Stimulated activated CD8-positive, alpha-beta memory T cell treated with anti-CD3 and anti-CD28 coated beads, Interleukin-15, amount 100 ng/mL, for 24 hours (primary cell): Measurements from ENCODE around the gene TAOK3.

Source experiments
- DNase-seq: peaks from one replicate; pipeline ENCODE4 v3.0.0-alpha.2; 2020; ENCODE audit warnings: low read depth

Gene TAOK3

GRCh38 chr12:118193477-118193876 is 179.2 kb downstream of the TAOK3 start:
- DNase-seq, result no peak

GRCh38 chr12:118190266-118190665 is 182.4 kb downstream of the TAOK3 start:
- DNase-seq, result no peak

- no peak for DNase-seq
Measured at GRCh38 chr12:118189741-118190191, 182.9 kb downstream of the TAOK3 start.

GRCh38 chr12:118188690-118189371 is 183.9 kb downstream of the TAOK3 start:
- DNase-seq, result no peak

GRCh38 chr12:118187751-118188435 is 184.8 kb downstream of the TAOK3 start:
- no peak for DNase-seq

GRCh38 chr12:118185602-118186397 is 186.9 kb downstream of the TAOK3 start:
- no peak for DNase-seq

GRCh38 chr12:118183711-118184110 is 189.0 kb downstream of the TAOK3 start:
- no peak for DNase-seq

- no peak for DNase-seq
Measured at GRCh38 chr12:118183155-118183554, 189.6 kb downstream of the TAOK3 start.

- DNase-seq, result no peak
Measured at GRCh38 chr12:118175823-118176447, 196.8 kb downstream of the TAOK3 start.

- DNase-seq, result no peak
Measured at GRCh38 chr12:118166946-118167345, 205.8 kb downstream of the TAOK3 start.

- DNase-seq, result no peak
Measured at GRCh38 chr12:118164798-118165486, 207.8 kb downstream of the TAOK3 start.

GRCh38 chr12:118160536-118160935 is 212.2 kb downstream of the TAOK3 start:
- no peak for DNase-seq

GRCh38 chr12:118151755-118152154 is 221.0 kb downstream of the TAOK3 start:
- DNase-seq, result no peak

GRCh38 chr12:118150625-118151024 is 222.1 kb downstream of the TAOK3 start:
- DNase-seq, result no peak

GRCh38 chr12:118148287-118148686 is 224.4 kb downstream of the TAOK3 start:
- DNase-seq, result no peak

GRCh38 chr12:118145798-118146156 is 226.9 kb downstream of the TAOK3 start:
- DNase-seq, result no peak

GRCh38 chr12:118145113-118145797 is 227.5 kb downstream of the TAOK3 start:
- DNase-seq, result no peak

- DNase-seq, result no peak
Measured at GRCh38 chr12:118144499-118144898, 228.2 kb downstream of the TAOK3 start.

GRCh38 chr12:118140825-118141224 is 231.9 kb downstream of the TAOK3 start:
- no peak for DNase-seq

- DNase-seq, result no peak
Measured at GRCh38 chr12:118137148-118137678, 235.5 kb downstream of the TAOK3 start.

GRCh38 chr12:118136559-118137003 is 236.1 kb downstream of the TAOK3 start:
- peak; percentile 12 for DNase-seq
